Gastroesophageal sphincter (tissue), 4 donors: ENCODE measurements around the gene TEKT5. TPM values are rescaled to one million over a fixed set of nuclear protein-coding genes. Genes with fewer than 3 reads are reported as not detected.
"Not testable (repeated sequence)": the region's sequence is repeated elsewhere in the genome, so short reads cannot be mapped to it uniquely, and the experiment has no call there.

Source experiments
- ATAC-seq: fragments of 150-250 bp; one replicate; pipeline ENCODE4 v1.9.1; 2016; ENCODE audit warnings: mild to moderate bottlenecking, moderate library complexity
- H3K27ac ChIP-seq, 4 donors: fragments of 200-600 bp; sonication (generic) in 3 of 4; 1 replicate in 3 of 4; 2 replicates in 1 of 4; pipeline ENCODE4 v1.5.1; 2016 to 2019
- H3K27me3 ChIP-seq: fragments of 200-600 bp; sonication (generic); one replicate; pipeline ENCODE4 v1.5.1; 2019
- H3K36me3 ChIP-seq, 2 donors: fragments of 200-600 bp; sonication (generic); one replicate each; pipeline ENCODE4 v1.5.1; 2019; ENCODE audit warnings: control low read depth in 1 of 2
- H3K4me1 ChIP-seq, 3 donors: fragments of 200-600 bp; sonication (generic); 1 replicate in 2 of 3; 2 replicates in 1 of 3; pipeline ENCODE4 v1.5.1; 2016 to 2019; ENCODE audit warnings: control low read depth in 2 of 3
- H3K4me3 ChIP-seq, 2 donors: fragments of 200-600 bp; sonication (generic); one replicate each; pipeline ENCODE4 v1.5.1; 2019; ENCODE audit warnings: mild to moderate bottlenecking in 1 of 2, moderate library complexity in 1 of 2
- H3K9me3 ChIP-seq, 3 donors: fragments of 200-600 bp; sonication (generic); one replicate each; pipeline ENCODE4 v1.5.1; 2017 to 2019; ENCODE audit warnings: control low read depth in 2 of 3
- EP300 ChIP-seq: sonication (generic); formaldehyde crosslinking; IDR thresholded peaks from one replicate; pipeline ENCODE4 v1.6.1; 2017; ENCODE audit warnings: antibody characterized with exemption, mild to moderate bottlenecking
- POLR2A ChIP-seq, 2 donors: fragments of 450-650 bp; IDR thresholded peaks; one replicate each; pipeline ENCODE4 v1.6.1; 2017; ENCODE audit warnings: antibody characterized with exemption in 2 of 2, mild to moderate bottlenecking in 2 of 2, moderate library complexity in 1 of 2
- POLR2AphosphoS5 ChIP-seq: sonication (generic); formaldehyde crosslinking; IDR thresholded peaks from one replicate; pipeline ENCODE4 v1.6.1; 2017; ENCODE audit warnings: antibody characterized with exemption
- WGBS, 2 donors: methylation state at CpG; one replicate each; pipeline ENCODE4 v1.1.5; 2018; ENCODE audit warnings: low coverage in 1 of 2; 5-methylcytosine and 5-hydroxymethylcytosine counted together
- total RNA-seq, 4 donors: library from RNA; depleted of rRNA; stranded (reverse); fragments of >200 nt; gene quantifications; one replicate each; pipeline ENCODE4 v1.1.0, GENCODE V29; 2016
- TF ChIP-seq, protein P1 (sequence below), 4 experiments: fragments of 200-600 bp in 2 of 4; fragments of 450-650 bp in 2 of 4; sonication (generic) in 1 of 4; IDR thresholded peaks; one replicate each; pipeline ENCODE4 v1.5.1; 2017 to 2019; ENCODE audit warnings: antibody characterized with exemption in 4 of 4, mild to moderate bottlenecking in 2 of 4, moderate library complexity in 2 of 4

The TEKT5 gene
- total RNA-seq, 4 donors from 2014 or later, result 0.19 TPM; not detected in 3

DNA sequence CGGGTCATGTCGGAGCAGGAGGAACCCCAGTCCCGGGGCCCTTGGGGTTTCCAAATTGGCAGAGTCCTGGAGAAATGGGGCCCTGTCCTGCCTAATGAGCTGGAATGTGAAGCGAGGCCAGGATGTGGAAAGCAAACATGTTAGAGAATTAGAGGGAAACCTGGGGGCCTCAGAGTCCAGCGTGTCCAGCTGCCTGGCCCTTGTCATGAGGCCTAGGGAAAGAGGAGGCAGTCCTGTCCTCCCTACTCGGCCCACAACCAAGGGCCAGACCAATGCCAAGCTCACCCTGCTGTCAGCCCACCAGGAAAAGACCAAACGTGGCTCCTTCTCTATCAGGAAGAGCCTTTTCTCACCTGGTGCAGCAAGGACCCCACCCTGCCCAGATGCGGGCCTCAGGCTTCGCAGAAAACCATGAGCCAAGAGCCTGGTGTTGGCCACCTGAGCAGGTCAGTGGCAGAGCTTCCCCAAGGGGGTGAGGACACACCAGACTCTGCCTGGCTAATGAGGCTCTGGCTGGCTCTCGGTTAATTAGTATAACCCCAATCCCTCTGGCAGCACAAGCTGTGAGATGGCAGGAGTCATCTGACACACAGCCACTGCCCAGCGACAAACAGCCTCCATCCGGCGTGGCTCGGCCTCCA lies 10.1 kb downstream of the TEKT5 start:
- Histone ChIP-seq H3K9me3 (no peaks in the 10 kb centered on the region), H3K4me1 (no peaks in the 10 kb centered on the region), H3K27ac (no peak overlapping the region), H3K4me3 (no peak overlapping the region), H3K27me3 (peaks cover 15% of the 10 kb centered on the region), H3K36me3 (no peaks in the 10 kb centered on the region)
- ATAC-seq, result no peak
- TF ChIP-seq, protein P1, sequence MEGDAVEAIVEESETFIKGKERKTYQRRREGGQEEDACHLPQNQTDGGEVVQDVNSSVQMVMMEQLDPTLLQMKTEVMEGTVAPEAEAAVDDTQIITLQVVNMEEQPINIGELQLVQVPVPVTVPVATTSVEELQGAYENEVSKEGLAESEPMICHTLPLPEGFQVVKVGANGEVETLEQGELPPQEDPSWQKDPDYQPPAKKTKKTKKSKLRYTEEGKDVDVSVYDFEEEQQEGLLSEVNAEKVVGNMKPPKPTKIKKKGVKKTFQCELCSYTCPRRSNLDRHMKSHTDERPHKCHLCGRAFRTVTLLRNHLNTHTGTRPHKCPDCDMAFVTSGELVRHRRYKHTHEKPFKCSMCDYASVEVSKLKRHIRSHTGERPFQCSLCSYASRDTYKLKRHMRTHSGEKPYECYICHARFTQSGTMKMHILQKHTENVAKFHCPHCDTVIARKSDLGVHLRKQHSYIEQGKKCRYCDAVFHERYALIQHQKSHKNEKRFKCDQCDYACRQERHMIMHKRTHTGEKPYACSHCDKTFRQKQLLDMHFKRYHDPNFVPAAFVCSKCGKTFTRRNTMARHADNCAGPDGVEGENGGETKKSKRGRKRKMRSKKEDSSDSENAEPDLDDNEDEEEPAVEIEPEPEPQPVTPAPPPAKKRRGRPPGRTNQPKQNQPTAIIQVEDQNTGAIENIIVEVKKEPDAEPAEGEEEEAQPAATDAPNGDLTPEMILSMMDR (IDR thresholded peaks at IDR 0.05), result no peak
- no peak for TF ChIP-seq EP300
- 74 to 98% methylated on average over 5 to 9 of the region's 14 CpGs for WGBS, 2 donors

DNA sequence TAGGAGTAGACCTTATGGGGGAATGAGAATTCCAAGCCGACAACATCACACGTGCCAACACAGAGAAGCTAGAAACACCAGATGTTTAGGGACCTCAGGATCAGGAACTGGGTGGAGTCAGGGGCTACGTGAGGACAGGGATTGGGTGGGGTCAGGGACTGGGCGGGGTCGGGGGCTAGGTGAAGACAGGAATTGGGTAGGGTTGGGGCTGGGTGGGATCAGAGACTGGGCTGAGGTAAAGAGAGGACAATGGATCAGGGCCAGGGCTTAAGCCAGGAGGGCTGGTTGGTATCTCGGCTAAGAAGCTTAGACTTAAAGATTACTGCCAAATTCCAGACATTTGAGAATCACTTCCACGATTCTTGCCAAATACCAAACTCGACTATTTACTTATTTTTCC lies 11.6 kb downstream of the TEKT5 start:
- TF ChIP-seq EP300, result no peak
- TF ChIP-seq, protein P1 (IDR thresholded peaks at IDR 0.05), result no peak
- TF ChIP-seq POLR2A (IDR thresholded peaks at IDR 0.05), result no peak
- no peak for TF ChIP-seq POLR2AphosphoS5
- ATAC-seq, result no peak
- WGBS, 2 donors, result 40 to 68% methylated on average over 5 to 8 of the region's 8 CpGs

DNA sequence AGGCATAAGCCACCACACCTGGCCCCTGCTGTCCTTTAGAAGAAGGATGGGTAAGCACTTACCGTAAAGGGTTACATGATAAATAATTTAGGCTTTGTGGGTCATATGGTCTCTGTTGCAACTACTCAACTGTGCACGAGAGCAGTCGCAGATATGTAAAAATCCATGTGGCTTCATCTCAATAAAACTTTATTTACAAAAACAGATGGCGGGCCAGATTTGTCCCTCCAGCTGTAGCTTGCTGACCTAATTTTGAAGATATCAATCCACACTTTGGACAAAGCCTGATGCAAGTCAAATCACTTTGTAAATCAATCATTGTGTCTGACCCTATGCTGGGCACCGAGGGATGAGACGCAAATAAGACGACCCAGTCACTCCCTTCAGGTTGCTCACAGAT lies 12.1 kb downstream of the TEKT5 start:
- H3K4me3 ChIP-seq, result no peak overlapping the region
- H3K4me1 ChIP-seq, result no peaks in the 10 kb centered on the region
- WGBS, 2 donors, result 89 to 95% methylated on average over 7 of the region's 7 CpGs
- peaks cover 27% of the 10 kb centered on the region for H3K27me3 ChIP-seq
- no peaks in the 10 kb centered on the region for H3K36me3 ChIP-seq
- H3K9me3 ChIP-seq, result no peaks in the 10 kb centered on the region
- H3K27ac ChIP-seq, result no peak overlapping the region
- no peak for ATAC-seq
- no peak for TF ChIP-seq POLR2A (IDR thresholded peaks at IDR 0.05)
- TF ChIP-seq EP300, result no peak
- TF ChIP-seq, protein P1 (IDR thresholded peaks at IDR 0.05), result no peak
- no peak for TF ChIP-seq POLR2AphosphoS5

More for the DNA sequence above, 11.6 kb downstream of the TEKT5 start:
- no peak overlapping the region for H3K27ac ChIP-seq
- H3K9me3 ChIP-seq, result no peaks in the 10 kb centered on the region
- H3K4me3 ChIP-seq, result no peak overlapping the region
- H3K4me1 ChIP-seq, result no peaks in the 10 kb centered on the region
- H3K36me3 ChIP-seq, result no peaks in the 10 kb centered on the region
- peaks cover 22% of the 10 kb centered on the region for H3K27me3 ChIP-seq

DNA sequence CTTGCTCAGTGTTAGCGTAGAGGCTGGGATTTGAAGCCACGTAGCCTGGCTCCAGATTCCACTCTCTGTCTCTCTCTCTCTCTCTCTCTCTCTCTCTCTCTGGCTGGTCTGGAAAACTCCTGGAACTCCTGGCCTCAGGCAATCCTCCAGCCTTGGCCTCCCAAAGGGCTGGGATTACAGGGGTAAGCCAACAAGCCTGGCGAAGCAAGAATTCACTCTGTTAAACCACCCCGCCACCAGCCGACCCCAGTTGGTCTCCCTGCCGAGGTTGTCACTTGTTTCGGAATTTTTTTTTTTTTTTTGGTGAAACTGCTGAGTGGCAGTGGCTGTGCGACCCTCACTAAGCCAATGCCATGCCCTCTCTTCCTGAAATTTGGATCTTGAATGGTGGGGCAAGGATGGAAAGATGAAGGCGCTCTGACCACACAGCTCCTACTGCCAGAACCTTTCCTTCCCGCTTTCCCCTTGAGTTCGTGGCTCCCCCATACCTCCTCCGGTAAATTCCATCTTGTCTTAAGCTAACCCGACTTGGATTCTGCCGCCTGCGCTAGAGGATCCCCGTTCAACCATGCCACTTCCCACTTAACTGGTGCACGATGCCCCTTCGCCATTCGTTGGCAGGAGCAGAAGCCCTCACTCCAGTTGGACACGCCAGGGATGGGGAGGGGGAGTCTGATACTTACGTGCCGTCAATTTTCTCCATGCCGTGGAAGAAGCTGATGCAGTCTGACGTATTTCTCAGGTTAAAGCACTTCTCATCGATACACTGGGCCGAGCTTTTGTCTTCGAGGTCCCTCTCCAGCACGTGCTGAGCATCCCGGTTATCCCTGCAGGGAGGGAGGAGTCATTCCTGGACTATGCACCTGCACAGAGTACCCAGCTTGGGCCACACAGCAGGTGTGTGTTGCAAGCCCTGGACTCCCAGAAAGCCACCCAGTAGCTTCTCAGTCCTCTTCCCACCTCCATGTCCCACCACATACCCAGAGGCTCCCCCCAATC lies 13.1 kb downstream of the TEKT5 start:
- no peak overlapping the region for H3K4me3 ChIP-seq
- no peaks in the 10 kb centered on the region for H3K9me3 ChIP-seq
- H3K4me1 ChIP-seq, result no peaks in the 10 kb centered on the region
- WGBS, 2 donors, result 79 to 83% methylated on average over 7 to 28 of the region's 29 CpGs
- no peak for TF ChIP-seq POLR2A (IDR thresholded peaks at IDR 0.05)
- H3K36me3 ChIP-seq, result no peaks in the 10 kb centered on the region
- H3K27me3 ChIP-seq, result peaks cover 32% of the 10 kb centered on the region
- H3K27ac ChIP-seq, result no peak overlapping the region
- ATAC-seq, result no peak

DNA sequence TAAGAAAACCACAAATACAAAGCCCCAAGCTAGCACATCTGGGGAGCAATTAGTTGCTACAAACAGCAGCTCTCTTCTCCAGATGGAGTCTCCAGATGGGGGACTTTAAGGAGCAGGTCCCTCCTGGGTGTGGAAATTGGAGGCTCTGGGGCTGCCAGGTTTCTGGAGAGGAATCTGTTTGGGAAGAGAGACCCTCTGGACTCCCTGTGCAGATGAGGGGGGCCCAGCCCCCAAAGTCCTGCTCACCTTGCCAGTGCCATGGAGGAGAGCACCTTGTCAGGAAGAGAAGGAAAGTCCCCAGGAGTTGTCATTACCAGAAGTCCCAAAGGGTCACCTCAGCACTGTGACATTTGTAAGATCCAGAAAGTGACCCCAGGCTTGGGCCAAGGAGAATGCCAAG lies 14.8 kb downstream of the TEKT5 start:
- Histone ChIP-seq H3K27ac (no peak overlapping the region), H3K27me3 (peaks cover 32% of the 10 kb centered on the region), H3K36me3 (no peaks in the 10 kb centered on the region), H3K4me3 (no peak overlapping the region), H3K9me3 (no peaks in the 10 kb centered on the region), H3K4me1 (no peaks in the 10 kb centered on the region)
- no peak for ATAC-seq
- TF ChIP-seq, protein P1 (IDR thresholded peaks at IDR 0.05), result no peak
- TF ChIP-seq POLR2A (IDR thresholded peaks at IDR 0.05), result no peak

DNA sequence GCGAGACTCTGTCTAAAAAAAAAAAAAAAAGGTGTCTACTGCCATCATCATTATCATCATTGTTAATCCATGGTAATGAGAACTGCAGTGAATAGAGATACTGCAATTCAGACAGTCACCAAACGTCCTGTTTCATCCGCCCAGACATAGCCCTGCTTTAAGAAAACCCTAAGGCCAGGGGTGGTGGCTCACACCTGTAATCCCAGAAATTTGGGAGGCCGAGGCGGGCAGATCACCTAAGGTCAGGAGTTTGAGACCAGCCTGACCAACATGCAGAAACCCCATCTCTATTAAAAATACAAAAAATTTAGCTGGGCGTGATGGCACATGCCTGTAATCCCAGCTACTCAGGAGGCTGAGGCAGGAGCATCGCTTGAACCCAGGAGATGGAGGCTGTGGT lies 15.3 kb downstream of the TEKT5 start:
- 75% methylated on average over 4 of the region's 7 CpGs; no CpG with 5 or more reads in 1 of the 2 donors for WGBS, 2 donors
- ATAC-seq, H3K36me3 ChIP-seq, H3K27ac ChIP-seq, H3K9me3 ChIP-seq, H3K4me1 ChIP-seq, H3K4me3 ChIP-seq: not testable (repeated sequence)
- H3K27me3 ChIP-seq, result peaks cover 32% of the 10 kb centered on the region
